IMR-90 (cell line): Measurements from ENCODE around the gene TCHP.

Experiments
- CEBPB ChIP-seq: IDR thresholded peaks from 2 replicates; pipeline ENCODE4 v1.6.1; 2012; ENCODE audit warnings: low read depth, low read length, improper control_type of control experiment
- FOS ChIP-seq: fragments of 150-350 bp; IDR thresholded peaks from 2 replicates; pipeline ENCODE4 v1.6.1; 2016; ENCODE audit warnings: low read depth, low read length
- MAZ ChIP-seq: IDR thresholded peaks from 2 replicates; pipeline ENCODE4 v1.6.1; 2012; ENCODE audit warnings: low read depth, mild to moderate bottlenecking, low read length, improper control_type of control experiment, moderate library complexity, borderline replicate concordance
- MXI1 ChIP-seq: IDR thresholded peaks from 2 replicates; pipeline ENCODE4 v1.6.1; 2012; ENCODE audit warnings: low read depth, mild to moderate bottlenecking, low read length, moderate library complexity, borderline replicate concordance
- POLR2A ChIP-seq: IDR thresholded peaks from 2 replicates; pipeline ENCODE4 v1.6.1; 2012; ENCODE audit warnings: mild to moderate bottlenecking, low read depth, low read length
- RAD21 ChIP-seq: IDR thresholded peaks from 2 replicates; pipeline ENCODE4 v1.6.1; 2012; ENCODE audit warnings: low read length, improper control_type of control experiment
- RFX5 ChIP-seq: IDR thresholded peaks from 2 replicates; pipeline ENCODE4 v1.8.0; 2012; ENCODE audit warnings: low read depth, mild to moderate bottlenecking, low read length, moderate library complexity
- SMC3 ChIP-seq: fragments of 150-350 bp; IDR thresholded peaks from 2 replicates; pipeline ENCODE4 v1.6.1; 2016; ENCODE audit warnings: low read depth, mild to moderate bottlenecking, antibody characterized with exemption, low read length, moderate library complexity
- TF ChIP-seq, protein P1 (sequence below): conservative IDR thresholded peaks from 2 replicates; pipeline ENCODE4 v1.5.1; 2012; ENCODE audit warnings: mild to moderate bottlenecking, low read depth, low read length, improper control_type of control experiment
- TF ChIP-seq, protein P2 (sequence below): fragments of 150-350 bp; IDR thresholded peaks from 2 replicates; pipeline ENCODE4 v1.6.1; 2017; ENCODE audit warnings: mild to moderate bottlenecking, antibody characterized with exemption, low read length, low read depth
- TF ChIP-seq, protein P3 (sequence below): fragments of 150-350 bp; IDR thresholded peaks from 2 replicates; pipeline ENCODE4 v1.6.1; 2016; ENCODE audit warnings: low read depth, mild to moderate bottlenecking, low read length, moderate library complexity, borderline replicate concordance

DNA sequence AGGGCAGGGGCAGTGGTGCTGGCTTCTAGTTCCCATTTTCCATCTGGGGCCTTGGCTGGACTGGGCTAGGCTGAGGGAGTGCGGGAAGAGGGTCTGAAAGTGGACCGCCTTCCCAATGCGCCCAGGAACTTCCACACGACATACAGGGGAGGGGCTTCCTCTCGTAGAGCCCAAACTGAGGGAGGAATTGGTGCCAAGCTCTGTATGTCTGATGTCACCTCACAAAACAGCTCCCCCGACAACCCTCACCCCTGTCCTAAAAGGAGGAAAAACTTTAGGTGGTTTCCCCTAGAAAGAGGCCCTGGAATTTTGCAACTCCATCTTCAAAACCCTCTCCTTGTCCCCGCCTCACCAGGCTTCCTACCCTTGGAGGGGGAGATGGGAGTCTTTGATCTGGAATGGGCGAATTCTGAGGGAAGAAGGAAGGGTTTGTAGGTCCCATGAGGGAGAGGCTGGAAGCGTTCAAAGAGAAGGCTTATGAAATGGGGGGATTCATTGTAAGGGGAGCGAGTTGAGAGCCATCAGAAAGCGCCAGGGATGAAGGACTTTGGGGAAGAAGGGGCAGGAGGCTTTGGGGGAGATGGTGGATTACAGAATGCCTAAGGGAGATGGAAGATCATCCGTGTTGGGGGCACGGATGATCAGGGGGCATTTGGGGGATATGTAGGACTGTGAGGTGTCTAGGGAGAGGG lies 20.6 kb upstream of the TCHP start:
- TF ChIP-seq FOS: no peak
- TF ChIP-seq, protein P1, sequence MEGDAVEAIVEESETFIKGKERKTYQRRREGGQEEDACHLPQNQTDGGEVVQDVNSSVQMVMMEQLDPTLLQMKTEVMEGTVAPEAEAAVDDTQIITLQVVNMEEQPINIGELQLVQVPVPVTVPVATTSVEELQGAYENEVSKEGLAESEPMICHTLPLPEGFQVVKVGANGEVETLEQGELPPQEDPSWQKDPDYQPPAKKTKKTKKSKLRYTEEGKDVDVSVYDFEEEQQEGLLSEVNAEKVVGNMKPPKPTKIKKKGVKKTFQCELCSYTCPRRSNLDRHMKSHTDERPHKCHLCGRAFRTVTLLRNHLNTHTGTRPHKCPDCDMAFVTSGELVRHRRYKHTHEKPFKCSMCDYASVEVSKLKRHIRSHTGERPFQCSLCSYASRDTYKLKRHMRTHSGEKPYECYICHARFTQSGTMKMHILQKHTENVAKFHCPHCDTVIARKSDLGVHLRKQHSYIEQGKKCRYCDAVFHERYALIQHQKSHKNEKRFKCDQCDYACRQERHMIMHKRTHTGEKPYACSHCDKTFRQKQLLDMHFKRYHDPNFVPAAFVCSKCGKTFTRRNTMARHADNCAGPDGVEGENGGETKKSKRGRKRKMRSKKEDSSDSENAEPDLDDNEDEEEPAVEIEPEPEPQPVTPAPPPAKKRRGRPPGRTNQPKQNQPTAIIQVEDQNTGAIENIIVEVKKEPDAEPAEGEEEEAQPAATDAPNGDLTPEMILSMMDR: no peak
- TF ChIP-seq POLR2A: no peak
- TF ChIP-seq SMC3: no peak
- no peak for TF ChIP-seq CEBPB
- TF ChIP-seq, protein P2, sequence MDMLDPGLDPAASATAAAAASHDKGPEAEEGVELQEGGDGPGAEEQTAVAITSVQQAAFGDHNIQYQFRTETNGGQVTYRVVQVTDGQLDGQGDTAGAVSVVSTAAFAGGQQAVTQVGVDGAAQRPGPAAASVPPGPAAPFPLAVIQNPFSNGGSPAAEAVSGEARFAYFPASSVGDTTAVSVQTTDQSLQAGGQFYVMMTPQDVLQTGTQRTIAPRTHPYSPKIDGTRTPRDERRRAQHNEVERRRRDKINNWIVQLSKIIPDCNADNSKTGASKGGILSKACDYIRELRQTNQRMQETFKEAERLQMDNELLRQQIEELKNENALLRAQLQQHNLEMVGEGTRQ: no peak
- TF ChIP-seq RFX5: no peak
- TF ChIP-seq MAZ: 0 out of 2 replicates have a peak, but pooled peaks have one; percentile 10
- TF ChIP-seq, protein P3, sequence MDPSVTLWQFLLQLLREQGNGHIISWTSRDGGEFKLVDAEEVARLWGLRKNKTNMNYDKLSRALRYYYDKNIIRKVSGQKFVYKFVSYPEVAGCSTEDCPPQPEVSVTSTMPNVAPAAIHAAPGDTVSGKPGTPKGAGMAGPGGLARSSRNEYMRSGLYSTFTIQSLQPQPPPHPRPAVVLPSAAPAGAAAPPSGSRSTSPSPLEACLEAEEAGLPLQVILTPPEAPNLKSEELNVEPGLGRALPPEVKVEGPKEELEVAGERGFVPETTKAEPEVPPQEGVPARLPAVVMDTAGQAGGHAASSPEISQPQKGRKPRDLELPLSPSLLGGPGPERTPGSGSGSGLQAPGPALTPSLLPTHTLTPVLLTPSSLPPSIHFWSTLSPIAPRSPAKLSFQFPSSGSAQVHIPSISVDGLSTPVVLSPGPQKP: no peak
- TF ChIP-seq MXI1: no peak
- TF ChIP-seq RAD21: no peak
